Upper lobe of left lung (tissue), 6 donors: ENCODE data around the gene ZNF428. TPM values are rescaled to one million over a fixed set of nuclear protein-coding genes. Genes with fewer than 3 reads are reported as not detected.

ENCODE experiments used
- ATAC-seq, 2 donors: fragments of 200-7000 bp; cut with Tn5 transposase; one replicate each; pipeline ENCODE4 v1.9.1; 2022; ENCODE audit warnings: mild to moderate bottlenecking in 2 of 2, moderate library complexity in 2 of 2; ENCODE audit not compliant: low FRiP score in 2 of 2
- DNase-seq, 2 donors: peaks; one replicate each; pipeline ENCODE4 v3.0.0-alpha.2; 2019 to 2020
- H3K27ac ChIP-seq, 4 donors: fragments of 200-600 bp; sonication (generic); one replicate each; pipeline ENCODE4 v1.5.1; 2016 to 2019
- H3K27me3 ChIP-seq, 4 donors: fragments of 200-600 bp; sonication (generic); one replicate each; pipeline ENCODE4 v1.5.1; 2017 to 2019
- H3K36me3 ChIP-seq, 4 donors: fragments of 200-600 bp; sonication (generic); one replicate each; pipeline ENCODE4 v1.5.1; 2016 to 2019
- H3K4me1 ChIP-seq, 4 donors: fragments of 200-600 bp; sonication (generic); one replicate each; pipeline ENCODE4 v1.5.1; 2018 to 2019
- H3K4me3 ChIP-seq, 4 donors: fragments of 200-600 bp; sonication (generic); one replicate each; pipeline ENCODE4 v1.5.1; 2017 to 2019; ENCODE audit warnings: mild to moderate bottlenecking in 2 of 4, moderate library complexity in 1 of 4
- H3K9me3 ChIP-seq, 4 donors: fragments of 200-600 bp; sonication (generic); one replicate each; pipeline ENCODE4 v1.5.1; 2018 to 2019
- CTCF ChIP-seq, 6 experiments: fragments of 450-650 bp in 4 of 6; fragments of 200-600 bp in 2 of 6; sonication (generic) in 2 of 6; IDR thresholded peaks; one replicate each; pipeline ENCODE4 v1.5.1; 2016 to 2019; ENCODE audit warnings: antibody characterized with exemption in 6 of 6
- EP300 ChIP-seq, 4 donors: sonication (generic); formaldehyde crosslinking; IDR thresholded peaks; one replicate each; pipeline ENCODE4 v1.5.1; 2017; ENCODE audit warnings: antibody characterized with exemption in 4 of 4, control low read depth in 2 of 4
- POLR2A ChIP-seq, 4 donors: fragments of 450-650 bp; IDR thresholded peaks; one replicate each; pipeline ENCODE4 v1.5.1; 2016 to 2017; ENCODE audit warnings: antibody characterized with exemption in 4 of 4, mild to moderate bottlenecking in 2 of 4
- POLR2AphosphoS5 ChIP-seq, 2 donors: sonication (generic); formaldehyde crosslinking; IDR thresholded peaks; one replicate each; pipeline ENCODE4 v1.5.1; 2017; ENCODE audit warnings: antibody characterized with exemption in 2 of 2
- WGBS, 2 donors: methylation state at CpG; one replicate each; pipeline ENCODE4 v1.1.5; 2017 to 2018; 5-methylcytosine and 5-hydroxymethylcytosine counted together
- total RNA-seq, 6 donors: library from RNA; depleted of rRNA in 4 of 6; stranded (reverse); fragments of >200 nt in 4 of 6; gene quantifications; one replicate each; pipeline versions ENCODE4 v1.1.0 to v1.2.1, GENCODE V29; 2016 to 2021
- donor health status: DM: no; HTN: no; CAD: no; lungs with moderate emphysema.
- donor health status: DM: no; HTN: yes; CAD: no; lungs with severe emphysema.

ZNF428 gene
- total RNA-seq, 6 donors from 2014 or later = 10.5 to 37.0 (median 31.4) TPM

GRCh38 chr19:43622070-43622469 is 2.6 kb upstream of the ZNF428 start:
- Histone ChIP-seq H3K4me3 (no peak overlapping the region), H3K9me3 (no peaks in the 10 kb centered on the region), H3K4me1 (peaks cover 5 to 20% (median 12%) of the 10 kb centered on the region in 4 donors), H3K36me3 (no peaks in the 10 kb centered on the region), H3K27me3 (no peaks in the 10 kb centered on the region), H3K27ac (no peak overlapping the region)
- WGBS, 2 donors = 79 to 88% methylated on average over 4 of the region's 4 CpGs
- ATAC-seq (no peak), DNase-seq (no peak)
- TF ChIP-seq CTCF (IDR thresholded peaks at IDR 0.05) (no peak), POLR2A (IDR thresholded peaks at IDR 0.05) (no peak), POLR2AphosphoS5 (IDR thresholded peaks at IDR 0.05) (no peak), EP300 (IDR thresholded peaks at IDR 0.05) (no peak)

DNA sequence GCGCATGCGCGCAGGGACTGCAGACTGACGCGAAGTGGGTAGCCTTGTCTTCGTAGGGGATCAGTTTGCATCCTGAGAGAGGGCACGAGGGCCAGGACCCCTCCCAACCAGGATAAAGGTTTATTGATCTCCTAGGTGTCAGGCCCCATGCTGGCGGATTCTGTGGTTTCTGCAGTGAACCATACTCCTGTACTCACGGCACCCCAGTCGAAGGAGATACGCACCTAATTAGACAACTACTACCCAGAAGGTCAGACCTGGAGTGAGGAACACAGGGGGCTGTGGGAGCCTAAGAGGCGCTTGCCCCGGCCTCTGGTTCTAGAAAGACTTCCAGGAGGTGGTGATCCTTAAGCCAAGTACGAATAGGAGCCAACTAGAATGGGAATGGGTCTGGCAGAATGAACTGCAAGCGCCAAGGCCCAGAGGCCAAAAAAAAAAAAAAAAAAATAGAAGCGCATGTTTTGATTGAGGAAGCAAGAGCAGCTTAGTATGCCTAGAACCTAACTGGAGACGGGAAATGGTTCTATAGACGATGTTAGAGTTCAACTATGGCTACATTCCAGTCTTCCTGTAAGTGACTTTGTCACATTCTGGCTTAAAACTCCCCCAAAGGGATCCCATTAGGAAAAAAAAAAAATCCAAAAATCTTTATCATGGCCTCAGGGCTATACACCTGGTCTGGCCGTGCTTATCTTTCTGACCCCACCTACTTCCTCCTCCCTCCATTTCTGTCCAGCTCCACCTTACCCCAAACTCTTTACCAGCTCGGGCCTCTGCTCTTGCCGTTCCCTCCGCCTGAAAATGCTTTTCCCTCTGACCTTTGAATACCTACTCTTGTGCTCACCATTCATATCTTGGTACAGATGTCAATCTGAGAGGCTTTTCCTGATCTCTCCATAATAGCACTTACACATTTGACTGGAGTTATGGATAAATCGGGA is 902 bp upstream of the ZNF428 start:
- peak in 1 of 2 donors; percentile 1 for ATAC-seq
- WGBS, 2 donors = 47 to 68% methylated on average over 13 to 23 of the region's 23 CpGs

DNA sequence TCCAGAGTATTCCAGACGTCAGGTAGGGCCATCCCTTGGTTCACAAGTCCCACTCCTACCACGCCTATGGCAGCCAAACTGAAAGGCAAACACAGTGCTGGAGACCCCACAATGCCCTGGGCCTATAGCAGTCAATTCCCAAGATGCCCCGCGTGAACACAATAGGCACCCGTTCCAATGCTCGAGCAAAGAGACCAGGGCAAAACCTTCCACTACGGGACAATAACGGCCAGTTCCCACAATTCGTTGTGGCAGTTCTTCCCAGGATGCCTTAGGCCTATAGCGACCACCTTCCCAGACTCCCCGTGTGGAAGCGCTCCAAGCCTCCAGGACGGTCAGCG is 538 bp downstream of the ZNF428 start:
- 0 to 3% methylated on average over 10 to 14 of the region's 14 CpGs for WGBS, 2 donors
- DNase-seq (peak in 1 of 2 donors; percentile 43), ATAC-seq (peak in 1 of 2 donors; percentile 53)
- Histone ChIP-seq H3K4me3 (peak overlapping the region; percentile 67 to 83 (median 77)), H3K4me1 (peaks cover 5 to 20% (median 10%) of the 10 kb centered on the region in 4 donors), H3K9me3 (no peaks in the 10 kb centered on the region), H3K27me3 (no peaks in the 10 kb centered on the region), H3K36me3 (peaks cover 0 to 3% (median under 1%) of the 10 kb centered on the region in 4 donors), H3K27ac (peak overlapping the region; percentile 93 to 98 (median 94))
- no peak for TF ChIP-seq CTCF (IDR thresholded peaks at IDR 0.05)
- TF ChIP-seq EP300 (IDR thresholded peaks at IDR 0.05) = no peak
- no peak for TF ChIP-seq POLR2A (IDR thresholded peaks at IDR 0.05)

More for the DNA sequence above, 902 bp upstream of the ZNF428 start:
- Histone ChIP-seq H3K4me1 (peaks cover 5 to 20% (median 12%) of the 10 kb centered on the region in 4 donors), H3K4me3 (peak overlapping the region; percentile 67 to 83 (median 77)), H3K36me3 (no peaks in the 10 kb centered on the region), H3K27ac (peak overlapping the region; percentile 93 to 98 (median 94)), H3K27me3 (no peaks in the 10 kb centered on the region), H3K9me3 (no peaks in the 10 kb centered on the region)
- no peak for DNase-seq
- TF ChIP-seq EP300 (IDR thresholded peaks at IDR 0.05) (no peak), POLR2A (IDR thresholded peaks at IDR 0.05) (no peak), CTCF (IDR thresholded peaks at IDR 0.05) (no peak), POLR2AphosphoS5 (IDR thresholded peaks at IDR 0.05) (no peak)

DNA sequence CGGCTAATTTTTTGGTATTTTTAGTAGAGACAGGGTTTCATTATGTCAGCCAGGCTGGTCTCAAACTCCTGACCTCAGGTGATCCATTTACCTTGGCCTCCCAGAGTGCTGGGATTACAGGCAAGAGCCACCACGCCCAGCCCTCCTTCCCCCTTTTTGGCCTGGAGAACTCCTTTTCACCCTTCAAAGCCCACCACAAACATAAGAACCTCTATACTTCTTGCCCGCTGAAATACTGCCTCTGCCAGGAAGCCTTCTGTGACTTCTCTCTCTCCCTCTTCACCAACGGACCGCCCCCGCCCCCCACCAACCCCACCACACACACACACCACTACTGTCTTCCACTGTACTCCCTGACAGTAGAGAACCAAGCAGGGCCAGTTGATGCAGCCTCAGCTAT is 2.5 kb downstream of the ZNF428 start:
- no peaks in the 10 kb centered on the region for H3K9me3 ChIP-seq
- no peak overlapping the region for H3K27ac ChIP-seq
- no peak for ATAC-seq
- TF ChIP-seq POLR2AphosphoS5 (IDR thresholded peaks at IDR 0.05) = no peak
- TF ChIP-seq EP300 (IDR thresholded peaks at IDR 0.05) = no peak
- no peak for TF ChIP-seq CTCF (IDR thresholded peaks at IDR 0.05)
- no peak for TF ChIP-seq POLR2A (IDR thresholded peaks at IDR 0.05)
- 95% methylated on average over 6 of the region's 6 CpGs for WGBS, 2 donors
- H3K4me1 ChIP-seq = peaks cover 5 to 20% (median 10%) of the 10 kb centered on the region in 4 donors
- peaks cover 4 to 20% (median 12%) of the 10 kb centered on the region in 4 donors for H3K36me3 ChIP-seq
- no peaks in the 10 kb centered on the region for H3K27me3 ChIP-seq
- DNase-seq = no peak
- H3K4me3 ChIP-seq = no peak overlapping the region
